GM21528 (cell line): ENCODE data around the gene ARL9.
"Not testable (repeated sequence)": the region's sequence is repeated elsewhere in the genome, so short reads cannot be mapped to it uniquely, and the experiment has no call there.

Experiments used
- ATAC-seq: cut with Tn5 transposase; IDR thresholded peaks from one replicate; pipeline ENCODE4 v1.9.1; 2021; ENCODE audit warnings: mild to moderate bottlenecking, moderate library complexity; ENCODE audit not compliant: unreplicated experiment, low FRiP score

The ARL9 gene

GRCh38 chr4:56505269-56506130 is at the start of gene ARL9:
TSS of gene ARL9 (plus strand) at chr4:56505791. CDS start at chr4:56505863, 72 bp downstream.
- ATAC-seq = no peak

GRCh38 chr4:56460085-56460484 is 45.5 kb upstream of the ARL9 start:
- no peak for ATAC-seq

GRCh38 chr4:56462157-56462556 is 43.4 kb upstream of the ARL9 start:
- no peak for ATAC-seq

GRCh38 chr4:56463711-56464110 is 41.9 kb upstream of the ARL9 start:
- ATAC-seq = no peak

GRCh38 chr4:56464581-56464980 is 41.0 kb upstream of the ARL9 start:
- ATAC-seq = no peak

- ATAC-seq = no peak
Measured at GRCh38 chr4:56465599-56466295, 39.8 kb upstream of the ARL9 start.

GRCh38 chr4:56466296-56466761 is 39.3 kb upstream of the ARL9 start:
- ATAC-seq = not testable (repeated sequence)

GRCh38 chr4:56466910-56467283 is 38.7 kb upstream of the ARL9 start:
- no peak for ATAC-seq

GRCh38 chr4:56467284-56468096 is 38.1 kb upstream of the ARL9 start, which contains the start of gene SRP72:
TSS of gene SRP72 (plus strand) at chr4:56467617. CDS start at chr4:56467636, 19 bp downstream.
- ATAC-seq = peak; percentile 93

GRCh38 chr4:56468097-56468422 is 37.5 kb upstream of the ARL9 start:
- ATAC-seq = peak; percentile 61

GRCh38 chr4:56469489-56470210 is 35.9 kb upstream of the ARL9 start:
- no peak for ATAC-seq

- peak; percentile 71 for ATAC-seq
Measured at GRCh38 chr4:56475917-56476316, 29.7 kb upstream of the ARL9 start.

GRCh38 chr4:56477192-56477702 is 28.3 kb upstream of the ARL9 start:
- no peak for ATAC-seq

- no peak for ATAC-seq
Measured at GRCh38 chr4:56480691-56481090, 24.9 kb upstream of the ARL9 start.

- no peak for ATAC-seq
Measured at GRCh38 chr4:56496241-56496640, 9.3 kb upstream of the ARL9 start.

- no peak for ATAC-seq
Measured at GRCh38 chr4:56511098-56511497, 5.5 kb downstream of the ARL9 start.

GRCh38 chr4:56512166-56512565 is 6.6 kb downstream of the ARL9 start:
- no peak for ATAC-seq

- no peak for ATAC-seq
Measured at GRCh38 chr4:56513517-56513916, 7.9 kb downstream of the ARL9 start.

- peak; percentile 87 for ATAC-seq
Measured at GRCh38 chr4:56530269-56531148, 24.9 kb downstream of the ARL9 start.
